DMS53 (cell line): ENCODE results near the gene ZMIZ2.
"Not testable (repeated sequence)": the region's sequence is repeated elsewhere in the genome, so short reads cannot be mapped to it uniquely, and the experiment has no call there.

Source experiments
- DNase-seq: peaks from one replicate; lab custom pipeline; 2025; lab: John Stamatoyannopoulos, UW

Gene ZMIZ2

DNA sequence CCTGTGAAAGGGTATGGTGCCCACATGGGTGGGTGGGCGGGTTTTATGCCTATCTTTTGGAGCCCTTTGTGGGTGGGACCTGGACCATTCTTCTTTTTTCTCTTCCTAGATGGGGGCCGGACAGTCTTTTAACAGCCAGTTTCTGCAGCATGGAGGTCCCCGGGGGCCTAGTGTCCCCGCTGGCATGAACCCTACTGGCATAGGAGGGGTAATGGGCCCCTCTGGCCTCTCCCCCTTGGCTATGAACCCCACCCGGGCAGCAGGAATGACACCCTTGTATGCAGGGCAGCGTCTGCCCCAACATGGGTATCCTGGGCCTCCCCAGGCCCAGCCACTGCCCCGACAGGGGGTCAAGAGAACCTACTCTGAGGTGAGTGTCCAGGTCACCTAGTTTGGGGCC is 9.1 kb downstream of the ZMIZ2 start:
- no peak for DNase-seq

DNA sequence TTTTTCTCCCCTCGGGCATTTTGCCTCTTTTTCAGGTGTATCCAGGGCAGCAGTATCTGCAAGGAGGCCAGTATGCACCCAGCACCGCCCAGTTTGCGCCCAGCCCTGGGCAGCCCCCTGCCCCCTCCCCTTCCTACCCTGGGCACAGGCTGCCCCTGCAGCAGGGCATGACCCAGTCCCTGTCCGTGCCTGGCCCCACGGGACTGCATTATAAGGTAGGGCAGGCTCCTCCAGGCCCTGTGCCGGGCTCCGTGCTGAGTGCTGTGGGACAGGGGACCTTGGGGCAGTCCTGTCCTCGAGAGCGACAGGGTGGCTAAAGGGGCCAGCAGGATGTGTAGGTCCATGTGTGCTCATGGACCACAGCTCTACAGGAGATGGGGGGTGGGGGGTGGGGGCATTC is 10.6 kb downstream of the ZMIZ2 start:
- DNase-seq, result no peak

DNA sequence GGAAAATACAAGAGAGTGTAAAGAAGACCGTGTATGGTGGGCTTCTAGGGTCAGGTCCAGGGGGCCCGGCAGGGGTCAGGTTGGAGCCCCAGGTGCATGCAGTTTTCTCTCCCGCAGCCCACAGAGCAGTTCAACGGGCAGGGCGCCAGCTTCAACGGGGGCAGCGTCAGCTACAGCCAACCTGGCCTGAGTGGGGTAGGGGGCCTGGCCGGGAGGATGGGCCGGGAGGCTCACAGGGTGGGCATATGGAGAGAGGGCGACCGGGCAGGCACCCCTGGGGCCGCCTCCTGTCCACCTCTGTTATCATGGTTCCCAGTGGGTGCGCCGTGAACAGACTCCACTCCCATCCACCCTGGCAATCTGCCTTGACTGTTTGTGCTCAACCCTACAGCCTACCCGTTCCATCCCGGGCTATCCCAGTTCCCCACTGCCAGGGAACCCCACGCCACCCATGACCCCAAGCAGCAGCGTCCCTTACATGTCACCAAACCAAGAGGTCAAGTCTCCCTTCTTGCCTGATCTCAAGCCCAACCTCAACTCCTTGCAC is 11.5 kb downstream of the ZMIZ2 start:
- DNase-seq, result no peak

DNA sequence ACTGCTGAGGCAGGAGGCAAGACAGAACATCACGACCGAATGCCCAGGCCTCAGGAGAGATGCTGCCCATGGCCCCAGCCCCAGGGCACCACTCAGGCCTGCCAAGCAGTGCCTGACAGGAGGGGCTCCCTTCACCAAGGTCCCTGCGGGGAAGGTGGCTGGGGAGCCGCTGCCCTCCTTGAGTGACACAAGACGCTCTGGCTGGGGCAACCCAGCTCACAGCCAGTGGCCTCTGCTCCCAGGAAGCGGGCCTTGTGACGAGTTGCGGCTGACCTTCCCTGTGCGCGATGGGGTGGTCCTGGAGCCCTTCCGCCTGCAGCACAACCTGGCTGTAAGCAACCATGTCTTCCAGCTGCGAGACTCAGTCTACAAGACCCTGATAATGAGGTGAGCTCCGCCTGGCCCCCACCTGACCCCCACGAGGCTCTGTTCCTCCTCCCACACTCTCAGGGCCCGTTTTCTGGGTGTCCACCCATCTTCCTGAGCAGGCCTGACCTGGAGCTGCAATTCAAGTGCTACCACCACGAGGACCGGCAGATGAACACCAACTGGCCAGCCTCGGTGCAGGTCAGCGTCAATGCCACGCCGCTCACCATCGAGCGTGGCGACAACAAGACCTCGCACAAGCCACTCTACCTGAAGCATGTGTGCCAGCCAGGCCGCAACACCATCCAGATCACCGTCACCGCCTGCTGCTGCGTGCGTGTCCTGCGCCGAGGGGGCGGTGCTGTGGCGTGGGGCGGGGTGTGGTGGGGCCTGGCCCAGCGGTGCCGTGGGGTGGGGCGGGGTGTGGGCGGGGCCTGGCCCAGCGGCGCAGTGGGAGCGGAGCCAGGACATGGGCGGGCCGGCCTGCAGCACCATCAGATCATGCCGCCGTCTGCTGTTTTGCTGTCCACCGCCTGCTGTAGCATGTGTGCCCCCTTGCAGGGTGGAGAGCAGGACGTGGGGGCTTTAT is 12.8 kb downstream of the ZMIZ2 start:
- DNase-seq, result no peak

DNA sequence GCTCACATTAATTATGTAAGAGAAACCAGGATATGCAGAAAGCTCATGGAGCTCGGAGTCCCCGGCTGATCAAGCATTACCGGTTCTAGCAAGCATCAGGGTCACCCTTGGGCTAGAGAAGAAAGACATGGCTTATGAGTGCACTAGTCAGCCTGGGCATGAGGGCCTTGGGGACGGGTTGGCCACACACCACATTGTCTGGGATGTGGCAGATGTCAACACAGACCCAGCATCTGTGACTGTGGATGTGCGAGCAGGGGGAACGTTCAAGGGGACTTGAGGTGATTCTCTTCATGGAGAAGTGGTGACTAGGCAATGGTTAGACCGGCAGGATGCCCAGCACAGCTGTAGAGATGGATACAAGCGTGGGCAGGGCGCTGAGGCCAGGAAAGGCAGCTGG is 13.7 kb downstream of the ZMIZ2 start:
- no peak for DNase-seq

DNA sequence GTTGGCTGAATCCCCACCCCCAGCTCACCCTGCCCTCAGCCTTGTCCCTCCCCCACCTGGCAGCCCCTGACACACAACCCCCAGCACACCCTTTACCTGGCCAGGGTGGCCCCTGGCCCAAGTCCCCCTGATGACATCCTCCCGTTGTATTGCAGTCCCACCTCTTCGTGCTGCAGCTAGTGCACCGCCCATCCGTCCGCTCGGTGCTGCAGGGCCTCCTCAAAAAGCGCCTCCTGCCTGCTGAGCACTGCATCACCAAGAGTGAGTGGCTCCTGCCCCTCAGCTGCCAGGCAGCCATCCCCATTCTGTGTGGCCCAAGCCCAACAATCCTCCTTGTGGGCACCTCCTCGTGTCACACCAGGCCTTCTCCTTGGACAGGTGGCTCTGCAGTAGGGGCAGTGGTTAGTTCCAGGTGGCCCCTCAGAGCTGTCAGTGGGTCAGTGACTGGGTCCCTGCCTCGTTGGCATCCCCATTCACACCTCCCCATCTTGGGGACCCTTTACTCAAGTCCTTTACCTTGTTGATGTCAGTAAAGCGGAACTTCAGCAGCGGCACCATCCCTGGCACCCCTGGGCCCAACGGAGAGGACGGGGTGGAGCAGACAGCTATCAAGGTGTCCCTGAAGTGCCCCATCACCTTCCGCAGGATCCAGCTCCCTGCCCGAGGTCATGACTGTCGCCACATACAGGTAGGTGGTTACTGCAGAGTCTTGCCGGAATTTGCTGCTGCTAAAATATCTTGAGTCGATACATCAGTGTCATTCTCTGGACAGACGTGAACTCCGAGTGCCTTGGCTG is 14.3 kb downstream of the ZMIZ2 start:
- no peak for DNase-seq

DNA sequence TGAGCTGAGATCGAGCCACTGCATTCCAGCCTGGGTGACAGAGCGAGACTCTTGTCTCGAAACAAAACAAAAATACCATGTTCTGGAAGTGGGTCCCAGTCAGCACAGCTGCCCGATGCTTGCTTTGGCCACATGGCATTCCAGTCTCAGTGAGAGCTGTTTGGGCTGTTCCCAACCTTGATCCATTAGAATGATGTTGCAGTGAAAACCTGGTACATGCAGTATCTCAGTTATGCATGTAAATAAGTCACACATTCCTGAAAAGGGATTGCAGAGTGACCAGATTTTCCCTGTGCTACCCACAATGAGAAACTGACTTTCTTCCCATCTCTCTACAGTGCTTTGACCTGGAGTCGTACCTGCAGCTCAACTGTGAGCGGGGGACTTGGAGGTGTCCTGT is 15.4 kb downstream of the ZMIZ2 start:
- DNase-seq, result no peak

DNA sequence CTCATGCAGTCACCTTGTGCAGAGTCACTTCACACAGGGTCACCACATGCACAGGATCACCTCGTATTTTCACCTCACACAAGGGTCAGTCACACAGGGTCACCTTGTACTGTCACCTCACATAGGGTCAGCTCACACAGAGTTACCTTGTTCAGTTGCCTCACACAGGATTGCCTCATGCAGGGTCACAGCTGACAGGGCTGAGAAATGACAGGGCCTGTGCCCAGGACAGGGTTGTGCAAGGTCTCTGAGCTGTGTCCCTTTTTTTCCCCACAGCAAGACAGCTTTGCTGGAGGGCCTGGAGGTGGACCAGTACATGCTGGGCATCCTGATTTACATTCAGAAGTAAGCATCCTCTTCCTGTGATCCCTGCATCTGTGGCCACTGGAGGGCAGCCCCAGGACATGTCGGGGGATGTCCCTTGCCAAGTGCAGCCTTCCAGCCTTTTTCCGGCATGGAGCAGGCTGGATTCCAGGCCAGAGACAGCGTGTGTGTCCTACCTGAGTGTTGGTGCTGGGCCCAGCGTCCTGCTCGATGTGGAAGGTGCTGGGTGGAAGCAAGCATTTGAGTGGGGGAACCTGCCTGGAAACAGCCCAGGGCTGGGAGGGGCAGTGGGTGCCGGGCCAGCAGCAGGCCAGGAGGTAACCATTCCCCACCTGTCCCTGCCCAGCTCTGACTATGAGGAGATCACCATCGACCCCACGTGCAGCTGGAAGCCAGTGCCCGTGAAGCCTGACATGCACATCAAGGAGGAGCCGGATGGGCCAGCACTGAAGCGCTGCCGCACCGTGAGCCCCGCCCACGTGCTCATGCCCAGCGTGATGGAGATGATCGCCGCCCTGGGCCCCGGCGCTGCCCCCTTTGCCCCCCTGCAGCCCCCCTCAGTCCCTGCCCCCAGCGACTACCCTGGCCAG is 16.3 kb downstream of the ZMIZ2 start:
- peak; percentile 23 for DNase-seq

DNA sequence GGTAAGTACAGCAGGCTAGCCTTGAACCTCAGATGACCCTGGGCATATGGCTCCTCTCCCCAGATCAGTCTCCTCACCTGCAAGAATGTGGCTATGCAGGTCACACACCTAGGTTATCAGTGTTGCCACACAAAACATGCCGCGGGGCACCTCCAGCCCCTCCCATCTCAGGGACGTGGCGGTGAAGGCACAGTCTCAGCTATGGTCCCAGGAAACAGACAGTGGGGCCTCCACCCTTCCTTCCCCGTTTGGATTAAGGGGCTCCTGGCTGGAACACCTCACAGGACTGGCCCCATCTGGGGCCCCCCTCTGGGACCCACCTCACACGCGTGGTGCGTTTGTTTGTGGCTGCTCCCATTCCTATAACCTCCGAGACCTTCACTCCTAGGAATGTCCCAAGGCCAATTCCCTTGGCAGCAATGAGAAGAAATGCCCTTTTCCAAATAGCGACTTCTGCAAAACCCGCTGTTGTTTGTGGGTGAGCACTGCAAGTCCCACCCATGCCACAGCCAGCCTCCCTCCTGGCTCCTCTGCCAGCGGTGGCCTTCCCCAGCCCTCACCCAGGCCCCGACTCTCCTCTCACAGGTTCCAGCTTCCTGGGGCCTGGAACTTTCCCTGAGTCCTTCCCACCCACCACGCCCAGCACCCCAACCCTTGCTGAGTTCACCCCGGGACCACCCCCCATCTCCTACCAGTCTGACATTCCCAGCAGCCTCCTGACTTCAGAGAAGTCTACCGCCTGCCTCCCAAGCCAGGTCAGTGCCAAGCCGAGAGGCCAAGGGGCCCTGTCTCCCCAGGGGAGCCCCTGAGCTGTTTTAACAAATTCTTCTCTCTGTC is 17.1 kb downstream of the ZMIZ2 start:
- DNase-seq, result no peak

DNA sequence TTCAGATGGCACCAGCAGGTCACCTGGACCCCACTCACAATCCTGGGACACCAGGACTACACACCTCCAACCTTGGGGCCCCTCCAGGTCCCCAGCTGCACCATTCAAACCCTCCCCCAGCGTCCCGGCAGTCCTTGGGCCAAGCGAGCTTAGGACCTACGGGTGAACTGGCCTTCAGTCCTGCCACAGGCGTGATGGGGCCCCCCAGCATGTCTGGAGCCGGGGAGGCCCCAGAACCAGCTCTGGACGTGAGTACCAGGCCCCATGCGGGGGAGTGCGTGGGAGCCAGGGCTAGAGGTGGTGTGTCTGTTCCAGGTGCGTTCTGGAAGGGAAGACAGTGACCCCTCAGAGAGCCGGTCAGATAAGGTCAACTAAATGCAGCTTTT is 17.8 kb downstream of the ZMIZ2 start:
- no peak for DNase-seq

DNA sequence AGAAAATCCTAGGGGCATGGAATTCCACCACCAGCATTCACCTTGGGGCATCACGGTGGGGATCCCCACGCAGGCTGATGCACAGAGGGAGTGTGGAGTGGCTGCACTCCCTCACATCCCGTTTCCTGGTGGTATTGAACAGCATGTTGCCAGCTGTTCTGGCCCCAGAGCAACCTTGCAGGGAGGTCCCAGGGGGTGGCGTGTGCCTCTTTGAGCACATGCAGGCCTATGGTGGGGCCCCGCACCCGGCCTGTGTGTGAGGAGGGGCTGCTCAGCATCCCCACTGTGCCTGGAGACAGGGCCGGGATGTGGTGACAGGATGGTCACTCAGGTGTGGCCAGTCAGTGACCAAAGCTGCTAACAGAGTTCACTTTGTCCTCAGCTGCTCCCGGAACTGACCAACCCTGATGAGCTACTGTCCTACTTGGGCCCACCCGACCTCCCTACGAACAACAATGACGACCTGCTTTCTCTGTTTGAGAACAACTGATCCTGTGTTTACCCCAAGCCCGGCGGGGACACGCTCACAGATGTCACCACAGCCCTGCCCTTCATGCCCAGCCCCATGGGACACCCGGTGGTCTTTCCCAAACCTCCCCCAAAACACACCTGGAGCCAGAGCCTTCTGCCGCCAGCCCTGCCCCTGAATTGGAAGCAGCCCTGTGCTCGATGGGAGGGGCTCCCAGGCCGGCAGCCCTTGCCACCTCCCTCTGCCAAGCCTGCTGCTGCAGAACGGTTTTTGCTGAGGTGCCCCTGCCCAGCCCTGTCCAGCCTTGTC is 18.7 kb downstream of the ZMIZ2 start:
- no peak for DNase-seq

DNA sequence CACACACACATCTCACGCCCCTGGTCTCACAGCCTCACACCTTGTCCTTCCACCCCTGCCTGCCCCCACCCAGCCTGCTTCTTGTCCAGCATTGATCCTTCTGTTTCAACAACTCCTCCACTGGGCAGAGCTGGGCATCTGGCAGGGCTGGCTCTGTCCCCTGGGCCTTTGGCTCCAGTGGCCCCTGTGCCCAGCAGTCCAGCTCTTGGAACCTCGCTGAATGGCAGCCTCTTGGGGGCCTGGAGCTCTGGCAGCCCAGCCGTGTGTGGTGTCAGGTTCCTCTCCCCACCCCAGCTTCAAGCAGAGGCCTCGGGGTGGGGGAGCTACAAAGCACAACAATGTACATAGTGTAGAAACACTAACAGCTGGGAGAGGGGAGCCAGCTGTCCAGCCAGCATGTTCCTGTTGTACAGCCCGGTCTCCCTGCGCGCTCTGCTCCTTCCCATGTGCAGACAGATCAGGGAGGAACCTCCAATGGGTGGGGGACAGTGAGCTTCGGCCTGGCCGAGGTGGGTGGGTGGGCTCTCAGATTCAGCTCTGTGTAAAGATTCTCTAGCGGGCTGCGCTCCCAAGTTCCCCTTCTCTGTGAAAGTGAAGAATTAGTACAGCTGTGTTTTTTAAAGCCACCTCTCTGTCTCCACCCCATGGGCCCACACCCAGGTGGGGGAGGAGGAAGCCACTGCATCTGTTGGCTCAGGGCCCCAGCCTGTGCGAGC is 19.4 kb downstream of the ZMIZ2 start:
- no peak for DNase-seq

DNA sequence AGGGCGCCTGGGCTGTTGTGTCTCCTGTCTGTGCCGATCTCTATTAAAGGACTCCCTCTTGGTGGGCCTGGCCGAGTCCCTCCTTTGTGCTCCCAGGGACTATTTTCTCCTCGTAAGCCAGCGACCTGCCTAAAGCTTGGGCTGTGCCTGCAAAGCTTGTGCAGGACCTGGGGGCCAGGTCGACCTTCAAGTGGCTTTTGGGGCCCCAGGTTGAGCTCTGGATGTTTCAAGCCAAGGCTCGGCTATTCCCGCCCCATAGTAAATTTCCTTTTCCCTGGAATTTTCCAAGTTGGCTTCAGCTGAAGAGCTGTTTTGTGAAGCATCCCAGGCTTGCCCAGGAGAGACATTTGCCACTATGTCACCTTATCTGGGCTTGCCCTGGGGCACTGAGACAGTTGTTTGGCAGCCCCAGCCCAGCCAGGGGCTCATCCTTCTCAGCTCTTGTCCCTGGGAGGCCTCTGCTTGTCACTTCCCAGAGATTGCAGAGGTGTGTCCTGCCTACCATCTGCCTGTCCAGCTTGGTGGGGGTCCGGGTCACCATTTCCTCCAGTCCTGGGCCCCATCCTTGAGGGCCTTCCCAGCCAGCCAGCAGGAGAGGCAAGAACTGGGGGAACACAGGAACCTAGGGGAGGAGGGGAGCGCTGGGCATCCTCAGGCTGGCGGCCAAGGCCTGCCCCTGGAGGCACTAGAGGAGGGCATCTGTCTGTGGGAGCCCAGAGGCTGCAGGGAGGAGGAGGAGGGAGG is 20.2 kb downstream of the ZMIZ2 start:
- no peak for DNase-seq

DNA sequence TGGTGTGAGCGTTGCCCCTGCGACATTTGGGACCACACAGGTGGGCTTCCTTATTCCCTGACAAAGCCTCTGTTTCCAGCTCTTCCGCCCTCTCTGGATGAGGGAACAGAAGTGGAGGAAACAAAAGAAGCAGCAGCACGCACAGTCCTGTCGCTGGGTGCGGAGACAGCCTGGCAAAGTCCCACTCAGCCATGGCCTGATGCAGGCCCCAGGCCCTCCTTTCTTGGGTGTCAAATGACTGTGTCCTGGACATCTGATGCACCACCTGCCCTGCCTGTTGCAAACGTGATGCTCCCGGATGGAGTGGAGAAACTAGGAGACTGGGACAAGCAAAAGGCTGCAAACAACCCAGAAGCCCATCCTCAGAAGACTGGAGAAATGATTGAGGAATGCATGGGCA is 20.7 kb downstream of the ZMIZ2 start:
- no peak for DNase-seq

DNA sequence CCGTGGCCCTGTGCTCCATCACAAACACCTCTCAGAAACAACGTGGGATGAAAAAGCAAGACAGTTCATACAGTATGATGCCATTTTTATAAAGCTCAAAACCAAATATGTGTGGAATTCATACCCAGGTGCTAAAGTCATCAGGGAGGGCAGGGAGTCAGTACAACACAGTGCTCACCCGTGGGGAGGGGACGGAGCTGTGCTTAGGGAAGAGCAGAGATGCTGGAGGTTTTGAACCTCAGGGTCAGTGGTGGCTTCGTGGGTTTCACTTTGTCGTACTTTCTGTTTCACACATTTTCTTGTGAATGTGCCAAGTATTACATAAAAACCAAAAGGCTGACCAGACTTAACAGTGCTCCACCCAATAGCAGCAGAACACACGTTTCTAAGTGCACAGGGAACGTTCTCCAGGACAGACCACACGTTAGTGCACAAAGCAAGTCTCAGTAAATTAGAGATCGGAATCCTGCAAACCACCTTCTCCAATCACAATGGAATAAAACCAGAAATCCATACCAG is 21.2 kb downstream of the ZMIZ2 start:
- DNase-seq, result no peak

DNA sequence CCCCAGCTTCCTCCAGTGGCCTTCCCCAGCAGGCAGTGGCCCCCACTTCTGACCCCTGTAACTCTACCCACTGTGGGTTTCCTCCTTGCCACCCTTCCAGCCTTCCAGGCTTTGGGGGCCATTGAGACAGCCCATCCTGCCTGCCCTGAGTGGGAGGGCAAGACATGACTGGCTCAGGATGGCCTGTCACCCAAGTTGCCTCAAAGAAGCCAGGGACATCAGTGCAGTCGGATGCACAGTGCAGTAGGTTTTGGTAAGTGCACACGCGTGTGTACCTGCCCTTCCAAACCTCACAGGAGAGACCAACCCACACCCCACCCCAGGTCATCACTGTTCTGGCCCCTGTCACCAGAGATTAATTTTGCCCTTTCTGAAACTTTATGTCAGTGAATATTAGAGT is 22.7 kb downstream of the ZMIZ2 start:
- DNase-seq, result peak; percentile 29

DNA sequence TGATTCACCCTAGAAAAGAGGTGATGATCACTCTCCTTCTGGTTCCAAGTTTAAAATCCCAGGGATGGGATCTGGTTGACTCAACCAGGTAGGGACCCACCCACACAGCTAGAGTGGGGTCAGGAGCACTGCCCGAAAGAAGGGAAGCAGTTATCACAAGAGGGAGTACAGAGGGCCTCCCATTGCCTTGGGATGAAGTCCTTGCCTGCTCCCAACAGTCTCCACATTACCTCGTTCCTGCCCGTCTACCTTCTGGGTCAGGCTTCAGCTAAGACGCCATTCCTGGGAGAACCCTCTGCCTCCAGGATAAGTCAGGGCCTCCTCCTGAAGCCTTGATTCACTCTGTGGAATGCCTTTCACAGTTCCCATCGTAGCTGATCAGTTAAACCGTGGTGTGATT is 23.8 kb downstream of the ZMIZ2 start:
- DNase-seq, result no peak

DNA sequence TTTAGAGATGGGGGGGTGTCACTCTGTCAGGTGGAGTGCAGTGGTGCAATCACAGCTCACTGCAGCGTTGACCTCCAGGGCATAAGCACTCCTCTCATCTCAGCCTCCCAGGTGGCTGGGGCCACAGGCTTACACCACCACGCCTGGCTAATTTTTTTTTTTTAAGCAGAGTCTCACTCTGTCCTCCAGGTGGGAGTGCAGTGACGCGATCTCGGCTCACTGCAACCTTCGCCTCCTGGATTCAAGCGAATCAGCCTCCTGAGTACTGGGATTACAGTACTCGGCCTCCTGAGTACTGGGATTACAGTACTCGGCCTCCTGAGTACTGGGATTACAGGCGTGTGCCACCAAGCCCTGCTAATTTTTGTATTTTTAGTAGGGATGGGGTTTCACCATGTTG is 24.2 kb downstream of the ZMIZ2 start:
- DNase-seq, result peak; percentile 43

DNA sequence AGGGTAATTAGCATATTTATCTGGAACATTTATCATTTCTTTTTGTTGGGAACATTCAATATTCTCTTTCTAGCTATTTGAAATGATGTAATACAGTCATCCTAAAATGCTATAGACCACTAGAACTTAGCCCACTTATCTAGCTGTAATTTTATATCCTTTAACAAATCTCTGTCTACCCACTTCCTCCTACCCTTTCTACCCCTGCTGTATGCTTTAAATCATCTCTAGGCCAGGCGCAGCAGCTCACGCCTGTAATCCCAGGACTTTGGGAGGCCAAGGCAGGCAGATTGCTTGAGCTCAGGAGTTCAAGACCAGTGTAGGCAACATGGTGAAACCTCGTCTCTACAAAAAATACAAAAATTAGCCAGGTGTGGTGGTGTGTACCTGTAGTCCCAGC is 25.8 kb downstream of the ZMIZ2 start:
- DNase-seq, result not testable (repeated sequence)
